Common myeloid progenitor, CD34-positive (primary cell): Measurements from ENCODE around the gene FGD3.
A peak's percentile ranks its signal among the peaks of the same experiment; 100 is the strongest.

Experiments used
- CTCF ChIA-PET: fragments of 350-600 bp; sonication (Branson Sonifier 250); formaldehyde crosslinking; loops from one replicate; lab custom pipeline; 2021; ENCODE audit warnings: antibody characterized with exemption; lab: Charles Lee
- POLR2A ChIA-PET: fragments of 350-600 bp; sonication (Branson Sonifier 250); formaldehyde crosslinking; loops from one replicate; lab custom pipeline; 2021; ENCODE audit warnings: antibody characterized with exemption; lab: Charles Lee
- DNase-seq, 3 donors: peaks; one replicate each; pipeline versions ENCODE4 v3.0.0 to v3.0.0-alpha.2; 2013
- H3K27ac ChIP-seq, 2 experiments: 1 replicate in 1 of 2; 2 replicates in 1 of 2; pipeline ENCODE4 v1.7.0; 2013; ENCODE audit warnings: inconsistent platforms in 2 of 2, low read length in 2 of 2, mild to moderate bottlenecking in 2 of 2, low read depth in 1 of 2, moderate library complexity in 1 of 2; ENCODE audit not compliant: severe bottlenecking in 2 of 2, insufficient read depth in 1 of 2, poor library complexity in 1 of 2
- H3K27me3 ChIP-seq, 5 experiments: replicated peaks in 2 of 5; 1 replicate in 3 of 5; 2 replicates in 2 of 5; pipeline versions ENCODE4 v1.6.1 to v1.7.0; 2013; ENCODE audit warnings: low read length in 4 of 5, mild to moderate bottlenecking in 2 of 5, moderate library complexity in 2 of 5, inconsistent platforms in 1 of 5; ENCODE audit not compliant: insufficient read depth in 5 of 5, control insufficient read depth in 4 of 5
- H3K36me3 ChIP-seq, 4 experiments: 1 replicate in 2 of 4; 2 replicates in 2 of 4; pipeline versions ENCODE4 v1.6.1 to v1.7.0; 2013; ENCODE audit warnings: low read length in 3 of 4, control low read depth in 1 of 4, mild to moderate bottlenecking in 1 of 4; ENCODE audit not compliant: control insufficient read depth in 4 of 4, insufficient read depth in 4 of 4
- H3K4me1 ChIP-seq, 4 experiments: 1 replicate in 3 of 4; 2 replicates in 1 of 4; pipeline versions ENCODE4 v1.6.1 to v1.7.1; 2013; ENCODE audit warnings: low read length in 3 of 4, mild to moderate bottlenecking in 3 of 4, control low read depth in 1 of 4, inconsistent platforms in 1 of 4, moderate library complexity in 1 of 4; ENCODE audit not compliant: control insufficient read depth in 4 of 4, insufficient read depth in 4 of 4; ENCODE audit errors: control extremely low read depth in 1 of 4
- H3K4me3 ChIP-seq, 7 experiments: 1 replicate in 4 of 7; 2 replicates in 3 of 7; pipeline versions ENCODE4 v1.5.1 to v1.7.0; 2013; ENCODE audit warnings: mild to moderate bottlenecking in 7 of 7, low read length in 6 of 7, moderate library complexity in 6 of 7, inconsistent platforms in 2 of 7, low read depth in 2 of 7, control low read depth in 1 of 7; ENCODE audit not compliant: insufficient read depth in 4 of 7, control insufficient read depth in 1 of 7; ENCODE audit errors: extremely low read depth in 1 of 7
- H3K9me3 ChIP-seq, 5 experiments: 1 replicate in 4 of 5; 2 replicates in 1 of 5; pipeline versions ENCODE4 v1.6.1 to v1.7.1; 2013; ENCODE audit warnings: low read length in 4 of 5, mild to moderate bottlenecking in 2 of 5, inconsistent platforms in 1 of 5, low read depth in 1 of 5, moderate library complexity in 1 of 5; ENCODE audit not compliant: control insufficient read depth in 4 of 5, insufficient read depth in 2 of 5; ENCODE audit errors: control extremely low read depth in 1 of 5
- WGBS: methylation state at CpG from one replicate; pipeline ENCODE4 v1.1.5; 2013; ENCODE audit not compliant: insufficient coverage; 5-methylcytosine and 5-hydroxymethylcytosine counted together

Gene FGD3

DNA sequence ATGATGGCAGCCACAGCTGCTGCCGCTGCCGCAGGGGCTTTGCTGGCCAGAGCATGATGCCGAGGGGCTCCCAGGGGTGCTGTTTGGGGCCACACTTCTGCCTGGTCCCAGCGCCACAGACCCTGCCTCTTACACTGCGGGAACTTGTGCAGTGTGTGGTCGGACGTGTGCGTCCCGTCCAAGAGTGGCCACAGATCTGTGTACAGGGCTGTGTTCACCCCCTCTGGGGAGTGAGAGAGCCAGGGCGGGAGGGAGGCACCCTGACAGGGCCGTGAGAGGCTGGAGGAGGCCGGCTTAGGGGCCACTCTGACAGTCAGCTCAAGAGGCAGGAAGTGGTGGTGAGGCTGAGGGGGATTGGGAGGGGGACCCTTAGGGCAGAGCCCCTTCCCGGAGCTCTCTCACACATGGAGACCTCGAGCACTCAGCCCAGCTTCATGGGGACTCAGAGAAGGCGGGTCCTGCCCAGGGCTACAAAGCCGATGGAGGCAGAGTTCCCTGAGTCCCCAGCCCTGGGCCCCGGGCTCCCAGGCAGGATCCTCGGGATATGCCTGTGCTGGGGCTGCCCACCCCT lies 135.6 kb downstream of the FGD3 start:
- Histone ChIP-seq H3K4me1 (peaks cover 0 to 40% (median 27%) of the 10 kb centered on the region in 4 experiments), H3K36me3 (peaks cover 0 to 39% (median 20%) of the 10 kb centered on the region in 4 experiments), H3K9me3 (peaks cover 0 to 4% (median 0%) of the 10 kb centered on the region in 5 experiments), H3K27ac (no peak overlapping the region), H3K4me3 (peak overlapping the region in 4 of 7 experiments; percentile 6 to 48 (median 40)), H3K27me3 (no peaks in the 10 kb centered on the region)
- WGBS = 24% methylated on average over 18 of the region's 18 CpGs
- CTCF ChIA-PET = interaction anchor here (0.7 to 1.4 kb wide), 5 partner anchors 10 to 30 kb away, joined by 3 to 4 read pairs (median 3); no protein-coding TSS in a partner anchor
- peak in 2 of 3 donors; percentile 44 to 59 for DNase-seq
- POLR2A ChIA-PET = interaction anchor here (1.7 kb wide), 1 partner anchor 19 kb away, joined by 3 read pairs; no protein-coding TSS in a partner anchor

DNA sequence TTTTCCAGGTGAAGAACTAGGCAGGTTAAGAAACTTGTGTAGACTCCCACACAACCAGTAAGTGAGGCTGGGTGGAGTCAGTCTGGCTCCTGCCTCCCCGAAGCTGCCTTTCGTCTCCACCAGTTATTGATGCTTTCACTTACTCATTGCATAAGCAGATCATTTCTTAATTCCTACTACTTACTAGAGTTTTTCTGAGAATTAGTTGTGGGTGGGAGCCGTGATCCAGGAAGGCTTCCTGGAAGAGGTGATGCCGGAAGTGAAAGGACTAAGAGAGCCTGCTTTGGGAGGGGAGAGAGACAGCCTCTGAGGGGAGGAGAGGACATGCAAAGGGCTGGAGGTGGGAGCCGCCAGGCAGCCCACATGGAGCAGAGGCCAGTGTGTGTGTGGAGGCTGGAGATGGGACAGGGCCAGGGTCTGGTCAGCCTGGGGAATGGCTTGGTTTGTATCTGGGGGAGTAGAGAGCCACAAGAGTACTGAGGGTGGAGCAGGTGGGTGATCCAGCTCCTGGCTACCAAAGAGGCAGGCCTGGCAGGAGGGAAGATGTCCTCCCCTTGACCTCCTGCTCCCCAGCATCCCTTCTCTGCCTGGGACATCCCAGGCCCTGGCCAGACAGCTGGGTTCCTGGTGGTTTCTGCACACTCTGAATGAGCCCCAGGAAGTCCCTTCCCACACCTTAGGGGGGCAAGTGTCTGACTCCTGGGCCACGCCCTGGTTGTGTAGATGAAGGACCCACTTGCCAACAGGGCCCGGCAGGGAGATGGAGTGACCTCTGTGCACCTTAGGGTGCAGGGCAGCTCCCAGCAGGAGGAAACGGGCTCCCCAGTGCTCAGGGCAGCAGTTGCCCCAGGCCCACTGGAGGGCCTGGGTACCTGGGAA lies 136.5 kb downstream of the FGD3 start:
- Histone ChIP-seq H3K27me3 (no peaks in the 10 kb centered on the region), H3K36me3 (peaks cover 0 to 41% (median 20%) of the 10 kb centered on the region in 4 experiments), H3K9me3 (peaks cover 0 to 4% (median 0%) of the 10 kb centered on the region in 5 experiments), H3K4me1 (peaks cover 0 to 32% (median 21%) of the 10 kb centered on the region in 4 experiments), H3K4me3 (peak overlapping the region in 1 of 7 experiments; percentile 48), H3K27ac (no peak overlapping the region)
- CTCF ChIA-PET = interaction anchor here (0.7 to 1.9 kb wide), 6 partner anchors 9 to 31 kb away, joined by 3 to 6 read pairs (median 4); no protein-coding TSS in a partner anchor
- WGBS = 89% methylated on average over 5 of the region's 8 CpGs
- no peak for DNase-seq
- POLR2A ChIA-PET = interaction anchor here (1.7 kb wide), 1 partner anchor 20 kb away, joined by 3 read pairs; no protein-coding TSS in a partner anchor

DNA sequence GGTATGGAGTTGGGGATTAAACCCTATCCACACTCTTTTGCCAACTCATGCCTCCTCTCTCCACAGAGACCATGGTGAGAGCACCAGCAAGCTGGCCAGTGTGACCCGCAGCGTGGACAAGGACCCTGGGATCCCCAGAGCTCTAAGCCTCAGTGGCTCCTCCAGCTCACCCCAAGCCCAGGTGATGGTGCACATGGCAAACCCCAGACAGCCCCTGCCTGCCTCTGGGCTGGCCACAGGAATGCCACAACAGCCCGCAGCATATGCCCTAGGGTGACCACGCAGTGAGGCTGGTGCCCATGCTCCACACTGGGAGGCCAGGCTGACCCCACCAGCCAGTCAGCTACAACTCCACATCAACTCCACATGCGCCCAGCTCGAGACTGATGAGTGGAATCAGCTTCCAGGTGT lies 137.2 kb downstream of the FGD3 start:
- peaks cover 0 to 4% (median 0%) of the 10 kb centered on the region in 5 experiments for H3K9me3 ChIP-seq
- no peaks in the 10 kb centered on the region for H3K27me3 ChIP-seq
- no peak overlapping the region for H3K4me3 ChIP-seq
- peaks cover 0 to 36% (median 17%) of the 10 kb centered on the region in 4 experiments for H3K36me3 ChIP-seq
- no peak overlapping the region for H3K27ac ChIP-seq
- 98% methylated on average over 6 of the region's 6 CpGs for WGBS
- DNase-seq = no peak
- ChIA-PET CTCF (interaction anchor here (1.5 to 1.9 kb wide), 3 partner anchors 9 to 20 kb away, joined by 4 to 6 read pairs (median 6); no protein-coding TSS in a partner anchor), POLR2A (no interaction called here)
- peaks cover 0 to 28% (median 19%) of the 10 kb centered on the region in 4 experiments for H3K4me1 ChIP-seq

DNA sequence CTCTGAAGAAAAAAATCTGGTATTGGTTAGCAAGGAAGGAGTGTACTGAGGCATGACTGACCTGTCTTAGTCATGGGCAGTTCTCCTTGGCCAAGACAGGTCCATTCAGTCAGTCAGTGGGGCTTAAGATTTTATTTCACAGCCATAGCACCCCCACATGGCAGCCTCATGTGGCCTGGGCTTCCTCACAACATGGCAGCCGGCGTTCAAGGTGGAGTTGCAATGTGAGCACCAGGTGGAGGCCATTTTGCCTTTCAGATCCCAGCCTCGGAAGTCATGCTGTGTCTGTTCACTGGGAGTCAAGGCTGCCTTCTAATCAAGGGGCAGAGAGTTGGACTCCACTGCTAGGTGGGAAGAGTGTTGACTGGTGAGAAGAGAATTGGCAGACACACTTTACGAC lies 138.4 kb downstream of the FGD3 start:
- WGBS = 96% methylated on average over 3 of the region's 4 CpGs
- Histone ChIP-seq H3K36me3 (peaks cover 0 to 34% (median 15%) of the 10 kb centered on the region in 4 experiments), H3K9me3 (peaks cover 0 to 4% (median 0%) of the 10 kb centered on the region in 5 experiments), H3K4me3 (no peak overlapping the region), H3K4me1 (peaks cover 0 to 28% (median 19%) of the 10 kb centered on the region in 4 experiments), H3K27ac (no peak overlapping the region), H3K27me3 (no peaks in the 10 kb centered on the region)
- no peak for DNase-seq
- POLR2A ChIA-PET = no interaction called here
- CTCF ChIA-PET = interaction anchor here (0.9 to 1.6 kb wide), 2 partner anchors 9 to 21 kb away, joined by 5 to 6 read pairs; no protein-coding TSS in a partner anchor
